K562 (cell line): ENCODE results near the gene NUP214. TPM values are rescaled to one million over a fixed set of nuclear protein-coding genes. Genes with fewer than 3 reads are reported as not detected.
A peak's percentile ranks its signal among the peaks of the same experiment; 100 is the strongest.

Source experiments
- ATAC-seq: fragments of 200-7000 bp; cut with Tn5 transposase; 3 replicates; pipeline ENCODE4 v1.9.1; 2020; ENCODE audit warnings: moderate library complexity
- BruUV-seq: library from RNA; stranded (reverse); fragments of 400-500 nt; replicated peaks from 2 replicates; lab custom pipeline; 2021; lab: Mats Ljungman, UMichigan
- CTCF ChIA-PET: fragments of 300-600 bp; formaldehyde crosslinking; extraction: SDS; loops from one replicate; lab custom pipeline; 2021; ENCODE audit warnings: low intra/inter-chr PET ratio; lab: Yijun Ruan, JAX
- POLR2A ChIA-PET: fragments of 300-600, 350-650 bp; sonication (Branson Sonifier 250); formaldehyde crosslinking; extraction: SDS; loops from one replicate; lab custom pipeline; 2021; ENCODE audit warnings: antibody characterized with exemption, inconsistent platforms; lab: Yijun Ruan, JAX
- DNase-seq, 4 experiments: peaks; one replicate each; pipeline versions ENCODE4 v3.0.0 to v3.0.0-alpha.2; 2011 to 2018; ENCODE audit warnings: low spot score in 3 of 4, mixed read lengths in 3 of 4; ENCODE audit errors: extremely low read depth in 1 of 4
- FAIRE-seq: peaks from 2 replicates; lab custom pipeline; 2011; peaks lifted over from hg19 to GRCh38; lab: Jason Lieb, UNC
- H2AFZ ChIP-seq: 2 replicates; pipeline ENCODE4 v1.6.0; 2011; ENCODE audit warnings: low read depth, low read length, control low read depth, inconsistent platforms
- H3K27ac ChIP-seq: fragments of 200-600 bp; 3 replicates; pipeline ENCODE4 v1.8.0; 2011; ENCODE audit warnings: low read depth, mild to moderate bottlenecking, control low read depth, inconsistent platforms, low read length, moderate library complexity, mixed read lengths; ENCODE audit errors: extremely low read depth
- H3K27me3 ChIP-seq, 2 experiments: fragments of 300-600 bp in 1 of 2; 2 replicates in 1 of 2; 3 replicates in 1 of 2; pipeline versions ENCODE4 v1.6.0 to v1.8.0; 2011; ENCODE audit warnings: inconsistent platforms in 2 of 2, low read length in 2 of 2, mild to moderate bottlenecking in 1 of 2, mixed read lengths in 1 of 2, moderate library complexity in 1 of 2; ENCODE audit not compliant: control insufficient read depth in 2 of 2, insufficient read depth in 2 of 2
- H3K36me3 ChIP-seq: fragments of 300-600 bp; 3 replicates; pipeline ENCODE4 v1.8.0; 2011; ENCODE audit warnings: mild to moderate bottlenecking, low read length, inconsistent platforms; ENCODE audit not compliant: control insufficient read depth, insufficient read depth
- H3K4me1 ChIP-seq, 2 experiments: fragments of 200-600 bp in 1 of 2; replicated peaks in 1 of 2; 2 replicates in 1 of 2; 3 replicates in 1 of 2; pipeline versions ENCODE4 v1.5.1 to v1.8.0; 2011; ENCODE audit warnings: inconsistent platforms in 2 of 2, low read length in 2 of 2, mild to moderate bottlenecking in 1 of 2, mixed read lengths in 1 of 2, moderate library complexity in 1 of 2; ENCODE audit not compliant: control insufficient read depth in 2 of 2, insufficient read depth in 2 of 2
- H3K4me2 ChIP-seq: 2 replicates; pipeline ENCODE4 v1.6.1; 2011; ENCODE audit warnings: low read length, control low read depth, inconsistent platforms, mixed read lengths; ENCODE audit not compliant: insufficient read depth
- H3K4me3 ChIP-seq: fragments of 200-600 bp; sonication (generic), shearing (Covaris generic); 2 replicates; pipeline ENCODE4 v1.5.1; 2016; ENCODE audit warnings: control low read depth, inconsistent platforms
- H3K79me2 ChIP-seq: fragments of 200-600 bp; 3 replicates; pipeline ENCODE4 v1.8.0; 2011; ENCODE audit warnings: low read length, inconsistent platforms; ENCODE audit not compliant: control insufficient read depth, insufficient read depth
- H3K9ac ChIP-seq, 2 experiments: 2 replicates each; pipeline versions ENCODE4 v1.6.0 to v1.6.1; 2011; ENCODE audit warnings: low read depth in 2 of 2, low read length in 2 of 2, control low read depth in 1 of 2, inconsistent platforms in 1 of 2, mild to moderate bottlenecking in 1 of 2, mixed read lengths in 1 of 2; ENCODE audit not compliant: insufficient read depth in 1 of 2
- H3K9me1 ChIP-seq: one replicate; pipeline ENCODE4 v1.6.0; 2011; ENCODE audit warnings: inconsistent platforms, mild to moderate bottlenecking, low read length, moderate library complexity; ENCODE audit not compliant: control insufficient read depth, insufficient read depth
- H3K9me3 ChIP-seq: replicated peaks from 2 replicates; pipeline ENCODE4 v1.5.1; 2011; ENCODE audit warnings: low read depth, low read length, inconsistent platforms; ENCODE audit not compliant: control insufficient read depth, insufficient read depth
- H4K20me1 ChIP-seq: replicated peaks from 2 replicates; pipeline ENCODE4 v1.6.1; 2011; ENCODE audit warnings: low read length, inconsistent platforms, mixed read lengths; ENCODE audit not compliant: control insufficient read depth, insufficient read depth
- E2F1 ChIP-seq: sonication (generic); formaldehyde crosslinking; IDR thresholded peaks from 2 replicates; pipeline ENCODE4 v1.8.1; 2023; ENCODE audit warnings: mild to moderate bottlenecking, missing genetic modification reagents, moderate library complexity
- ETV1 ChIP-seq: fragments of 450-650 bp; conservative IDR thresholded peaks from 2 replicates; pipeline ENCODE4 v1.6.1; 2016; ENCODE audit warnings: missing genetic modification characterization, control low read depth, low read depth, missing compliant biosample characterization
- GATAD2A ChIP-seq: fragments of 450-650 bp; IDR thresholded peaks from 2 replicates; pipeline ENCODE4 v1.6.1; 2017
- HDAC3 ChIP-seq: fragments of 450-650 bp; IDR thresholded peaks from 2 replicates; pipeline ENCODE4 v1.6.1; 2018; ENCODE audit warnings: borderline replicate concordance, mild to moderate bottlenecking, moderate library complexity; ENCODE audit not compliant: partially characterized antibody
- KLF6 ChIP-seq: fragments of 250-450 bp; sonication (Bioruptor Pico); IDR thresholded peaks from 2 replicates; pipeline ENCODE4 v1.4.0; 2020; ENCODE audit warnings: mild to moderate bottlenecking, moderate library complexity, borderline replicate concordance
- MCM5 ChIP-seq: fragments of 450-650 bp; IDR thresholded peaks from 2 replicates; pipeline ENCODE4 v1.6.1; 2016; ENCODE audit warnings: low read depth
- NUFIP1 ChIP-seq: fragments of 450-650 bp; IDR thresholded peaks from 2 replicates; pipeline ENCODE4 v1.6.1; 2018; ENCODE audit not compliant: partially characterized antibody
- RCOR1 ChIP-seq, 2 experiments: IDR thresholded peaks; 2 replicates each; pipeline ENCODE4 v1.6.1; 2012; ENCODE audit warnings: low read depth in 2 of 2, low read length in 2 of 2, borderline replicate concordance in 1 of 2, improper control_type of control experiment in 1 of 2
- SLC30A9 ChIP-seq: fragments of 250-450 bp; sonication (Bioruptor Pico); IDR thresholded peaks from 2 replicates; pipeline ENCODE4 v1.8.0; 2022; ENCODE audit warnings: mild to moderate bottlenecking, moderate library complexity
- THRA ChIP-seq: fragments of 450-650 bp; IDR thresholded peaks from 2 replicates; pipeline ENCODE4 v1.6.1; 2017; ENCODE audit warnings: mild to moderate bottlenecking, moderate library complexity
- WGBS: fragments of 100-300 bp; shearing (Covaris generic); methylation state at CpG from one replicate; pipeline ENCODE4 v1.1.6; 2016; ENCODE audit warnings: low coverage, mixed read lengths; ENCODE audit not compliant: insufficient coverage; ENCODE audit errors: missing lambda C conversion rate; 5-methylcytosine and 5-hydroxymethylcytosine counted together
- in situ Hi-C: fragments of 300-500 bp; cut with MboI; formaldehyde crosslinking; loops from 4 replicates; pipeline ENCODE4 v1.15.0; 2018; ENCODE audit warnings: inconsistent platforms, mixed read lengths
- intact Hi-C: fragments of 100-400 bp; cut with micrococcal nuclease; formaldehyde crosslinking; loops from 2 replicates; pipeline ENCODE4 v1.14.2; 2022
- polyA plus RNA-seq, 8 experiments: library from polyadenylated mRNA; depleted of rRNA in 4 of 8; stranded (reverse) in 5 of 8; unstranded in 3 of 8; fragments of >200 nt; fragmentation: Nextera tagmentation in 2 of 8; fragmentation: Illumina TruSeq in 1 of 8; extraction: Ambion mirVana in 2 of 8; extraction: Trizol in 1 of 8; gene quantifications; 2 replicates each; pipeline versions ENCODE4 v1.2.1 to v1.2.3, GENCODE V29; 2011 to 2014; ENCODE audit warnings: inconsistent platforms in 1 of 8, missing spikeins in 1 of 8
- total RNA-seq, 7 experiments: library from RNA; depleted of rRNA in 6 of 7; stranded (reverse); fragments of >200 nt in 6 of 7; fragmentation: Illumina TruSeq in 2 of 7; extraction: Trizol in 2 of 7; gene quantifications; 2 replicates each; pipeline versions ENCODE4 v1.2.1 to v1.2.3, GENCODE V29; 2011 to 2021; ENCODE audit warnings: low replicate concordance in 1 of 7

NUP214 gene
- total and polyA plus RNA-seq, 9 of the 15 experiments (the other 6 are each of a cell fraction or from before 2014, with no cell fraction given), result 56.9 to 332 (median 97.1) TPM

GRCh38 chr9:131178382-131178781 lies 53.0 kb downstream of the NUP214 start:
- ChIA-PET CTCF (interaction anchor here (0.6 to 3.1 kb wide), 7 partner anchors 16 to 1077 kb away, joined by 3 to 44 read pairs (median 5); partner anchors contain the start of gene FAM78A), POLR2A (interaction anchor here (0.7 to 14.6 kb wide), 18 partner anchors 11 to 489 kb away, joined by 3 to 264 read pairs (median 6); partner anchors contain the start of gene NUP214)
- Histone ChIP-seq H3K27ac (no peak overlapping the region), H3K4me3 (no peak overlapping the region), H3K9me1 (peaks cover 11% of the 10 kb centered on the region), H3K4me1 (peaks cover 11 to 29% of the 10 kb centered on the region in 2 experiments; a peak in 4 of 5 replicates), H3K9me3 (no peaks in the 10 kb centered on the region), H4K20me1 (peaks cover 7% of the 10 kb centered on the region), H3K9ac (no peak overlapping the region), H3K27me3 (no peaks in the 10 kb centered on the region), H3K4me2 (no peak overlapping the region), H3K79me2 (peaks cover 8% of the 10 kb centered on the region; the same call in 2 of the 3 replicates), H2AFZ (no peak overlapping the region), H3K36me3 (peaks cover 97% of the 10 kb centered on the region)
- intact Hi-C loops, result loop anchor here (1.0 kb wide), 3 partner anchors 96 to 158 kb away; no protein-coding TSS in a partner anchor
- BruUV-seq, result no TSS peak
- 23% methylated on average over 4 of the region's 4 CpGs for WGBS
- DNase-seq, result peak; percentile 100
- ATAC-seq, result peak; percentile 96
- in situ Hi-C loops, result loop anchor here (5.0 kb wide), 1 partner anchor 154 kb away; no protein-coding TSS in a partner anchor
- FAIRE-seq, result peak; percentile 92
- no peak for TF ChIP-seq KLF6
- TF ChIP-seq MCM5, result no peak
- no peak for TF ChIP-seq GATAD2A
- TF ChIP-seq THRA, result no peak
- no peak for TF ChIP-seq SLC30A9
- TF ChIP-seq ETV1, result no peak
- no peak for TF ChIP-seq HDAC3
- no peak for TF ChIP-seq NUFIP1
- TF ChIP-seq RCOR1 (IDR thresholded peaks at IDR 0.05; ENCODE audit: borderline replicate concordance in 1 of 2, low read depth in 2 of 2, low read length in 2 of 2), result no peak
- TF ChIP-seq E2F1 (CRISPR knock-in tag), result peak; percentile 78
